ENCODE results near the gene RPAP3. TPM values are rescaled to one million over a fixed set of nuclear protein-coding genes. Genes with fewer than 3 reads are reported as not detected.

Gene RPAP3
- total RNA-seq, 1 experiment from 2014 or later, result 48.9 TPM

DNA sequence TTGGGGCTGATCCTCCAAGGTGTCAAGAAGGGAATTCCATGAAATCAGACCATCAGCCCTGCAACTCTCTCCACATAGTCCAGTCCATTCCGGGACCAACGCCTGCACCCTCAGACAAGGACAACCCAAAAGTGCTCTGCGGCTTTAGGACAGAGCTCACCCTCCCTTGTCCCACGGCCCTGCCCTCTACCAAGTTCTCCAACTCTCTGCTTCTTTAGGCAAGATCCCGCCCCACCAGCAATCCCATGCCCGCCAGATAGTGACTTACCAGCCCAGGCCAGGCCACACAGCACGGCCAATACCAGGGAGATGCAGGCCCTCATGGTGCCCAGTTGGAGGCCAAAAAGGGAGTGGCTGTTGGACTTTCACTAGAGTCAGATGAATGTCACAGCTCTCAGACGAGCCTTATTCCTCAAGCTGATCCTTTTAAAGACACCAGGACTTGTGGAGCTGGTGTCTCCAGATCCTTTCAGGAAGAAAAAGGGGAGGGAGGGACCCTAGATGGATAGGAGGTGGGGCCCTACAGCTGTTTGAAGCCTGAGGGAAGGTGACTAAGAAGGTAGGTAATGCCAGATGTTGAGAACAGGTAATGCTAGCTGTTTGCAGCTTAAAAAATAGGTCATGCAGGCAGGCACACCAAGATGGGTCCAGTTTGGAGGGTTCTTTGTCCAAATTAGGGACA is 19.4 kb upstream of the RPAP3 start, which contains the start of gene ENDOU:
Gene ENDOU (minus strand): TSS at position 400 of the 682 bp plus-strand sequence. CDS start 77 bp downstream, at position 323.
- no peaks in the 10 kb centered on the region for H3K9me3 Mint-ChIP-seq
- Histone ChIP-seq H3K79me1 (ENCODE audit: insufficient read depth, low read depth, low read length, poor library complexity, severe bottlenecking) (no peaks in the 10 kb centered on the region), H2BK120ac (ENCODE audit: low read depth, low read length, poor library complexity, severe bottlenecking) (no peak within 1 kb of the TSS), H2BK12ac (ENCODE audit: insufficient read length, low read depth, low read length) (no peak within 1 kb of the TSS), H3K18ac (ENCODE audit: insufficient read length, low read depth, low read length) (no peak within 1 kb of the TSS), H4K8ac (replicated peaks; ENCODE audit: insufficient read length, low read depth, low read length) (no peak within 1 kb of the TSS), H3K27ac (ENCODE audit: insufficient read length, low read depth, low read length) (no peak within 1 kb of the TSS), H3K27me3 (ENCODE audit: insufficient read depth, low read length) (no peaks in the 10 kb centered on the region), H2BK15ac (ENCODE audit: low read depth, low read length) (no peak within 1 kb of the TSS), H3K14ac (ENCODE audit: insufficient read depth, low read length) (no peak within 1 kb of the TSS), H3K79me2 (ENCODE audit: insufficient read depth, low read length) (no peaks in the 10 kb centered on the region), H3K4me1 (ENCODE audit: insufficient read depth, low read length) (no peaks in the 10 kb centered on the region), H2BK20ac (ENCODE audit: low read depth, low read length, poor library complexity, severe bottlenecking) (no peak within 1 kb of the TSS), H3K4ac (ENCODE audit: low read depth, low read length) (no peak within 1 kb of the TSS), H2AFZ (ENCODE audit: low read length) (no peak within 1 kb of the TSS), H3T11ph (ENCODE audit: low read length) (no peak within 1 kb of the TSS), H3K4me2 (ENCODE audit: insufficient read depth, insufficient read length, low read length) (no peak within 1 kb of the TSS), H2BK5ac (ENCODE audit: insufficient read length, low read length) (no peak within 1 kb of the TSS), H3K56ac (ENCODE audit: insufficient read length, low read depth, low read length) (no peak within 1 kb of the TSS), H3K23ac (ENCODE audit: insufficient read length, low read depth, low read length) (no peak within 1 kb of the TSS), H3K23me2 (ENCODE audit: insufficient read length, low read depth, low read length, poor library complexity, severe bottlenecking) (no peaks in the 10 kb centered on the region), H3K9me3 (ENCODE audit: control insufficient read depth, low read depth, low read length) (no peaks in the 10 kb centered on the region), H3K9ac (ENCODE audit: extremely low read depth, insufficient read length, low read length) (no peak within 1 kb of the TSS), H2AK5ac (ENCODE audit: insufficient read length, low read length) (no peak within 1 kb of the TSS), H4K91ac (ENCODE audit: insufficient read length, low read depth, low read length) (no peak within 1 kb of the TSS), H4K5ac (ENCODE audit: insufficient read length, low read depth, low read length) (no peak within 1 kb of the TSS), H4K20me1 (ENCODE audit: control insufficient read depth, insufficient read depth, insufficient read length) (no peaks in the 10 kb centered on the region)
- TF ChIP-seq, protein P1, sequence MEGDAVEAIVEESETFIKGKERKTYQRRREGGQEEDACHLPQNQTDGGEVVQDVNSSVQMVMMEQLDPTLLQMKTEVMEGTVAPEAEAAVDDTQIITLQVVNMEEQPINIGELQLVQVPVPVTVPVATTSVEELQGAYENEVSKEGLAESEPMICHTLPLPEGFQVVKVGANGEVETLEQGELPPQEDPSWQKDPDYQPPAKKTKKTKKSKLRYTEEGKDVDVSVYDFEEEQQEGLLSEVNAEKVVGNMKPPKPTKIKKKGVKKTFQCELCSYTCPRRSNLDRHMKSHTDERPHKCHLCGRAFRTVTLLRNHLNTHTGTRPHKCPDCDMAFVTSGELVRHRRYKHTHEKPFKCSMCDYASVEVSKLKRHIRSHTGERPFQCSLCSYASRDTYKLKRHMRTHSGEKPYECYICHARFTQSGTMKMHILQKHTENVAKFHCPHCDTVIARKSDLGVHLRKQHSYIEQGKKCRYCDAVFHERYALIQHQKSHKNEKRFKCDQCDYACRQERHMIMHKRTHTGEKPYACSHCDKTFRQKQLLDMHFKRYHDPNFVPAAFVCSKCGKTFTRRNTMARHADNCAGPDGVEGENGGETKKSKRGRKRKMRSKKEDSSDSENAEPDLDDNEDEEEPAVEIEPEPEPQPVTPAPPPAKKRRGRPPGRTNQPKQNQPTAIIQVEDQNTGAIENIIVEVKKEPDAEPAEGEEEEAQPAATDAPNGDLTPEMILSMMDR (conservative IDR thresholded peaks at IDR 0.05), result no peak
- no peak within 1 kb of the TSS for H3K4me3 Mint-ChIP-seq
- peaks cover 22% of the 10 kb centered on the region for H3K27me3 Mint-ChIP-seq (ENCODE audit: low read depth)
- no peak within 1 kb of the TSS; a peak in 1 of 7 replicates for H3K27ac Mint-ChIP-seq
- no peak for DNase-seq
- no peaks in the 10 kb centered on the region for H3K36me3 Mint-ChIP-seq (ENCODE audit: insufficient read depth in 1 of 3, low read depth in 3 of 3)
- H3K4me1 Mint-ChIP-seq, result peaks cover 3 to 4% of the 10 kb centered on the region in 2 experiments
- WGBS (ENCODE audit: extremely low coverage, insufficient read length, low lambda C conversion rate), result no CpG with 5 or more reads among the region's 8 CpGs

Data from H9 (cell line).